Neural progenitor cell (in vitro differentiated cells): ENCODE measurements around the gene MTFR1L. TPM values are rescaled to one million over a fixed set of nuclear protein-coding genes. Genes with fewer than 3 reads are reported as not detected.

ENCODE experiments used
- DNase-seq: peaks from one replicate; pipeline ENCODE4 v3.0.0-alpha.2; 2016; ENCODE audit warnings: low spot score
- H2AFZ ChIP-seq: fragments of 200-600 bp; sonication (generic); replicated peaks from 2 replicates; pipeline ENCODE4 v1.6.1; 2016; ENCODE audit warnings: antibody characterized with exemption
- H3F3A ChIP-seq: fragments of 200-600 bp; sonication (generic); 2 replicates; pipeline ENCODE4 v1.6.1; 2016; ENCODE audit warnings: antibody characterized with exemption, low read depth
- H3K27ac ChIP-seq: fragments of 200-600 bp; sonication (generic); 2 replicates; pipeline ENCODE4 v1.5.1; 2016; ENCODE audit warnings: mild to moderate bottlenecking
- H3K27me3 ChIP-seq: fragments of 200-600 bp; sonication (generic); 2 replicates; pipeline ENCODE4 v1.6.1; 2016; ENCODE audit warnings: mild to moderate bottlenecking, moderate library complexity
- H3K36me3 ChIP-seq: fragments of 200-600 bp; sonication (generic); 2 replicates; pipeline ENCODE4 v1.5.1; 2016
- H3K4me1 ChIP-seq: fragments of 200-600 bp; sonication (generic); 2 replicates; pipeline ENCODE4 v1.6.1; 2016; ENCODE audit warnings: mixed run types
- H3K4me2 ChIP-seq: fragments of 200-600 bp; sonication (generic); 2 replicates; pipeline ENCODE4 v1.6.1; 2016
- H3K4me3 ChIP-seq: fragments of 200-600 bp; sonication (generic); 2 replicates; pipeline ENCODE4 v1.5.1; 2016
- H3K79me2 ChIP-seq: fragments of 200-600 bp; sonication (generic); 2 replicates; pipeline ENCODE4 v1.6.1; 2016; ENCODE audit warnings: low read depth
- H3K9ac ChIP-seq: fragments of 200-600 bp; sonication (generic); 2 replicates; pipeline ENCODE4 v1.6.1; 2016
- H3K9me3 ChIP-seq: fragments of 200-600 bp; sonication (generic); 2 replicates; pipeline ENCODE4 v1.5.1; 2016; ENCODE audit warnings: low read depth
- H4K20me1 ChIP-seq: fragments of 200-600 bp; sonication (generic); 2 replicates; pipeline ENCODE4 v1.6.1; 2016; ENCODE audit warnings: low read depth
- H3K27ac Mint-ChIP-seq: 3 replicates; pipeline ENCODE4 v1.8.0; 2021; ENCODE audit warnings: mixed read lengths
- H3K27me3 Mint-ChIP-seq: 2 replicates; pipeline ENCODE4 v1.8.0; 2022; ENCODE audit warnings: low read depth, mild to moderate bottlenecking, inconsistent platforms, moderate library complexity, mixed read lengths; ENCODE audit not compliant: insufficient read depth
- H3K36me3 Mint-ChIP-seq: 3 replicates; pipeline ENCODE4 v1.8.0; 2021; ENCODE audit warnings: mixed read lengths
- H3K4me1 Mint-ChIP-seq: 3 replicates; pipeline ENCODE4 v1.8.0; 2021; ENCODE audit warnings: mixed read lengths
- H3K4me3 Mint-ChIP-seq: 3 replicates; pipeline ENCODE4 v1.8.0; 2021; ENCODE audit warnings: mild to moderate bottlenecking, moderate library complexity, mixed read lengths
- H3K9me3 Mint-ChIP-seq: 3 replicates; pipeline ENCODE4 v1.8.0; 2020; ENCODE audit warnings: mixed read lengths
- CTCF ChIP-seq: fragments of 200-600 bp; sonication (generic); IDR thresholded peaks from 2 replicates; pipeline ENCODE4 v1.5.1; 2017; ENCODE audit warnings: antibody characterized with exemption, mild to moderate bottlenecking
- EZH2 ChIP-seq: fragments of 200-600 bp; sonication (generic); IDR thresholded peaks from 2 replicates; pipeline ENCODE4 v1.6.1; 2017; ENCODE audit warnings: antibody characterized with exemption, mild to moderate bottlenecking, moderate library complexity
- EZH2phosphoT487 ChIP-seq: fragments of 200-600 bp; sonication (generic); IDR thresholded peaks from 2 replicates; pipeline ENCODE4 v1.6.1; 2017; ENCODE audit warnings: antibody characterized with exemption
- total RNA-seq: library from RNA; depleted of rRNA; stranded (reverse); fragments of >200 nt; gene quantifications from 2 replicates; pipeline ENCODE4 v1.2.3, GENCODE V29; 2015; ENCODE audit warnings: low replicate concordance

Gene MTFR1L
- total RNA-seq, 1 donor from 2014 or later, result 20.7 TPM

- no peak overlapping the region for H3K9ac ChIP-seq
- no peaks in the 10 kb centered on the region for H3K9me3 ChIP-seq
- no peak overlapping the region for H2AFZ ChIP-seq
- H3F3A ChIP-seq, result peaks cover 3% of the 10 kb centered on the region
- H3K27ac Mint-ChIP-seq, result no peak overlapping the region
- TF ChIP-seq CTCF (peak; percentile 96), EZH2 (no peak)
- H3K4me1 ChIP-seq, result no peaks in the 10 kb centered on the region
- H3K27me3 ChIP-seq, result no peaks in the 10 kb centered on the region
- peaks cover 3% of the 10 kb centered on the region for H3K27me3 Mint-ChIP-seq
- H3K4me3 ChIP-seq, result no peak overlapping the region
- DNase-seq, result peak; percentile 90
- no peaks in the 10 kb centered on the region for H3K9me3 Mint-ChIP-seq
- H3K4me2 ChIP-seq, result no peak overlapping the region
- H3K36me3 Mint-ChIP-seq, result peaks cover 19% of the 10 kb centered on the region
- H3K36me3 ChIP-seq, result no peaks in the 10 kb centered on the region
- no peak overlapping the region for H3K27ac ChIP-seq
- H3K4me3 Mint-ChIP-seq, result peak overlapping the region; percentile 11
- peaks cover 12% of the 10 kb centered on the region for H4K20me1 ChIP-seq
- H3K4me1 Mint-ChIP-seq, result peaks cover 8% of the 10 kb centered on the region
- H3K79me2 ChIP-seq, result no peaks in the 10 kb centered on the region
Observed at GRCh38 chr1:25810341-25811299, 9.1 kb upstream of the MTFR1L start.

DNA sequence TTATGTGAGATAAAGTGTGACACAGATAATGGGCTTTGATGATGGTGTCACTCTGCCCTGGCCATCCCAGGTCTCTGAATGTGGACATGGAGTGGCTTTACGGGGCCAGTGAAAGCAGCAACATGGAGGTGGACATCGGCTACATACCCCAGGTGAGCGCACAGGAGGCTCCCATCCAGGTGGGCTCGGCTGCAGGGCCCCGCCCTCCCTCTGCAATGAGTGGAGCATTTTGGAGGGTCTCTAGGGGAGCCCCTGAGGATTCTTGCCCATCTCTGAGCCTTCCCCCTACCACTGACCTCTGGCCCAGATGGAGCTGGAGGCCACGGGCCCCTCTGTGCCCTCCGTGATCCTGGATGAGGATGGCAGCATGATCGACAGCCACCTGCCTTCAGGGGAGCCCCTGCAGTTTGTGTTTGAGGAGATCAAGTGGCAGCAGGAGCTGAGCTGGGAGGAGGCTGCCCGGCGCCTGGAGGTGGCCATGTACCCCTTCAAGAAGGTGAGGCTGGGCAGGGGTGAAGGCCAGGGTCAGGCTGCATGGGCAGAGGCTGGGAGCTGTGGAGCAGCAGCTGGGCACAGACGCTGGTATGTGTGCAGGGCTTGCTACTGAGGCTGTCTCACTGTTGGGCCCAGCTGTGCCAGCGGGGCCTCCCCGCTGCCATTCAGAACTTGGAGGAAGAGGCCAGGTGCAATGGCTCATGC, 8.2 kb upstream of the MTFR1L start:
- TF ChIP-seq CTCF, result no peak
- no peak for TF ChIP-seq EZH2
- TF ChIP-seq EZH2phosphoT487, result no peak
- Mint-ChIP-seq H3K27me3 (peaks cover 3% of the 10 kb centered on the region), H3K27ac (no peak overlapping the region), H3K36me3 (peaks cover 15% of the 10 kb centered on the region), H3K4me3 (no peak overlapping the region), H3K4me1 (peaks cover 5% of the 10 kb centered on the region), H3K9me3 (no peaks in the 10 kb centered on the region)
- H4K20me1 ChIP-seq, result peaks cover 7% of the 10 kb centered on the region
- no peaks in the 10 kb centered on the region for H3K36me3 ChIP-seq
- DNase-seq, result no peak
- H2AFZ ChIP-seq, result no peak overlapping the region
- H3K9me3 ChIP-seq, result no peaks in the 10 kb centered on the region
- H3F3A ChIP-seq, result peaks cover 3% of the 10 kb centered on the region
- no peaks in the 10 kb centered on the region for H3K79me2 ChIP-seq
- H3K4me2 ChIP-seq, result no peak overlapping the region
- H3K27ac ChIP-seq, result no peak overlapping the region
- H3K4me1 ChIP-seq, result no peaks in the 10 kb centered on the region
- no peaks in the 10 kb centered on the region for H3K27me3 ChIP-seq
- H3K4me3 ChIP-seq, result no peak overlapping the region
- no peak overlapping the region for H3K9ac ChIP-seq

DNA sequence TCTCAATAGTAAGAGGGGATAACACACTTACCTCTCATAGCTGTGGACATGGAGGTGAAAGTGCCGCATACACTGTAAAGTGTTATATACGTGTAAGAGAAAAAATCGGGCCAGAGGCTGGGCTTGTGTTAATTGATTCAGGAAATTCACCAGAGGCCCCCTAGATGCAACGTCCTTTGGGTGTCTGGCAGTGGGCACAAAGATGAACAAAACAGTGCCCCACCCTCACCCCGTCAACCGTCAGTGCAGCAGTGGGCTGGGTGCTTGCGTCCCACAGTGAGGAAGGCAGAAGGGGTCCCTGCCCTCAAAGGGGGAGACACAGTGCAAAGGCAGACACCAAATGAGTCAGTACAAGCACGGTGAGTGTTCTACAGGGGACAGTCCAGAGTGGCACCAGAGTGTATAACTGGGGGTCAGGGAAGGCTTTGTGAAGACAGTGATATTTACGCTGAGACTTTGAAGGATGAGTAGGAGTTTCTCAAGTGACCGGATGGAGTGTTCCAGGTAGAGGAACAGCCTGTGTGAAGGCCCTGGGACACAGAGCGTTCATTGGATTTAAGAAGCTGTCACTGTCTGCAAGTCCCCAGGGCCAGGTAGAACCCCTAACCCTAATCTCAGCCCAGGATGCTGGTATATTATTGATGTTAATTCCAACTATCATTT, 6.6 kb upstream of the MTFR1L start:
- H3K4me3 Mint-ChIP-seq, result no peak overlapping the region
- no peak overlapping the region for H2AFZ ChIP-seq

More for the DNA sequence above, 6.6 kb upstream of the MTFR1L start:
- Mint-ChIP-seq H3K4me1 (peaks cover 7% of the 10 kb centered on the region), H3K36me3 (peaks cover 14% of the 10 kb centered on the region), H3K27me3 (peaks cover 3% of the 10 kb centered on the region), H3K9me3 (no peaks in the 10 kb centered on the region), H3K27ac (peak overlapping the region; percentile 78)
- DNase-seq, result no peak
- H3K36me3 ChIP-seq, result no peaks in the 10 kb centered on the region
- H3K4me2 ChIP-seq, result no peak overlapping the region
- no peak overlapping the region for H3K9ac ChIP-seq
- H3K27me3 ChIP-seq, result no peaks in the 10 kb centered on the region
- H3F3A ChIP-seq, result peaks cover 12% of the 10 kb centered on the region
- TF ChIP-seq CTCF, result no peak
- no peak for TF ChIP-seq EZH2
- TF ChIP-seq EZH2phosphoT487, result no peak
- peaks cover 7% of the 10 kb centered on the region for H4K20me1 ChIP-seq
- H3K4me1 ChIP-seq, result no peaks in the 10 kb centered on the region
- H3K27ac ChIP-seq, result no peak overlapping the region
- H3K4me3 ChIP-seq, result no peak overlapping the region
- H3K79me2 ChIP-seq, result no peaks in the 10 kb centered on the region
- no peaks in the 10 kb centered on the region for H3K9me3 ChIP-seq
